Activated CD4-positive, alpha-beta T cell treated with anti-CD3 and anti-CD28 coated beads for 4 hours (primary cell): ENCODE data around the gene JAZF1.

ENCODE experiments used
- DNase-seq, 2 donors: peaks; one replicate each; pipeline ENCODE4 v3.0.0-alpha.2; 2020

Gene JAZF1

GRCh38 chr7:28102797-28103196 lies 77.8 kb downstream of the JAZF1 start:
- no peak for DNase-seq

- peak; percentile 34 to 59 for DNase-seq
Observed at GRCh38 chr7:28096713-28097112, 83.9 kb downstream of the JAZF1 start.

- DNase-seq: no peak
Observed at GRCh38 chr7:28095231-28095630, 85.4 kb downstream of the JAZF1 start.

GRCh38 chr7:28093623-28094232 lies 86.9 kb downstream of the JAZF1 start:
- DNase-seq: peak; percentile 28 to 29

GRCh38 chr7:28091190-28091589 lies 89.4 kb downstream of the JAZF1 start:
- no peak for DNase-seq

GRCh38 chr7:28088901-28089714 lies 91.5 kb downstream of the JAZF1 start:
- DNase-seq: no peak

GRCh38 chr7:28088032-28088431 lies 92.6 kb downstream of the JAZF1 start:
- no peak for DNase-seq

- DNase-seq: no peak
Observed at GRCh38 chr7:28086198-28086597, 94.4 kb downstream of the JAZF1 start.

GRCh38 chr7:28083998-28084985 lies 96.3 kb downstream of the JAZF1 start:
- no peak for DNase-seq

GRCh38 chr7:28083164-28083997 lies 97.2 kb downstream of the JAZF1 start:
- DNase-seq: no peak

- no peak for DNase-seq
Observed at GRCh38 chr7:28082071-28082470, 98.5 kb downstream of the JAZF1 start.

GRCh38 chr7:28081016-28081415 lies 99.6 kb downstream of the JAZF1 start:
- DNase-seq: no peak

- peak; percentile 45 to 46 for DNase-seq
Observed at GRCh38 chr7:28078036-28078901, 102.3 kb downstream of the JAZF1 start.

GRCh38 chr7:28077616-28078015 lies 103.0 kb downstream of the JAZF1 start:
- no peak for DNase-seq

GRCh38 chr7:28076423-28077200 lies 104.0 kb downstream of the JAZF1 start:
- no peak for DNase-seq

GRCh38 chr7:28075674-28076358 lies 104.8 kb downstream of the JAZF1 start:
- DNase-seq: no peak

- no peak for DNase-seq
Observed at GRCh38 chr7:28072876-28073514, 107.6 kb downstream of the JAZF1 start.

GRCh38 chr7:28071570-28071969 lies 109.0 kb downstream of the JAZF1 start:
- DNase-seq: no peak
